IPS-NIHi11 (cell line): ENCODE data around the gene FOSB.
"Not testable (repeated sequence)": the region's sequence is repeated elsewhere in the genome, so short reads cannot be mapped to it uniquely, and the experiment has no call there.

Source experiments
- DNase-seq: peaks from one replicate; pipeline ENCODE4 v3.0.0; 2012; ENCODE audit warnings: mixed read lengths, low spot score

FOSB gene

GRCh38 chr19:45506246-45506988 lies 38.6 kb downstream of the FOSB start:
- peak; percentile 86 for DNase-seq

GRCh38 chr19:45506989-45507871 lies 39.4 kb downstream of the FOSB start, which contains the start of gene VASP:
VASP (plus strand) TSS chr19:45507479; CDS start chr19:45507772, 293 bp downstream.
- DNase-seq = peak; percentile 72

- DNase-seq = no peak
Measured at GRCh38 chr19:45507872-45508416, 40.1 kb downstream of the FOSB start.

- peak; percentile 63 for DNase-seq
Measured at GRCh38 chr19:45508417-45508860, 40.6 kb downstream of the FOSB start.

- DNase-seq = peak; percentile 84
Measured at GRCh38 chr19:45508861-45509691, 41.3 kb downstream of the FOSB start.

GRCh38 chr19:45509692-45510015 lies 41.9 kb downstream of the FOSB start:
- no peak for DNase-seq

DNA sequence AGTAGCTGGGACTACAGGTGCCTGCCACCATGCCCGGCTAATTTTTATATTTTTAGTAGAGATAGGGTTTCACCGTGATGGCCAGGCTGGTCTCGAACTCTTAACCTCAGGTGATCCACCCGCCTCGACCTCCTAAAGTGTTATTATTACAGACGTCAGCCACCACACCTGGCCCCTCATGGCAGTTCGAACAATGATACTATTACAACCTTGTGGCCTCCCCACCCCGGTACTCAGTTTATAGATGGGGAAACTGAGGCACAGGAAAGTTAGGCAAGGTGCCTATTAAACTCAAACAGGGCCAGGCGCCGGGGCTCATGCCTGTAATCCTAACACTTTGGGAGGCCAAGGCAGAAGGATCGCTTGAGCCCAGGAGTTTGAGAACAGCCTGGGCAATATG lies 42.6 kb downstream of the FOSB start:
- DNase-seq = not testable (repeated sequence)

- DNase-seq = no peak
Measured at GRCh38 chr19:45511074-45511473, 43.3 kb downstream of the FOSB start.

DNA sequence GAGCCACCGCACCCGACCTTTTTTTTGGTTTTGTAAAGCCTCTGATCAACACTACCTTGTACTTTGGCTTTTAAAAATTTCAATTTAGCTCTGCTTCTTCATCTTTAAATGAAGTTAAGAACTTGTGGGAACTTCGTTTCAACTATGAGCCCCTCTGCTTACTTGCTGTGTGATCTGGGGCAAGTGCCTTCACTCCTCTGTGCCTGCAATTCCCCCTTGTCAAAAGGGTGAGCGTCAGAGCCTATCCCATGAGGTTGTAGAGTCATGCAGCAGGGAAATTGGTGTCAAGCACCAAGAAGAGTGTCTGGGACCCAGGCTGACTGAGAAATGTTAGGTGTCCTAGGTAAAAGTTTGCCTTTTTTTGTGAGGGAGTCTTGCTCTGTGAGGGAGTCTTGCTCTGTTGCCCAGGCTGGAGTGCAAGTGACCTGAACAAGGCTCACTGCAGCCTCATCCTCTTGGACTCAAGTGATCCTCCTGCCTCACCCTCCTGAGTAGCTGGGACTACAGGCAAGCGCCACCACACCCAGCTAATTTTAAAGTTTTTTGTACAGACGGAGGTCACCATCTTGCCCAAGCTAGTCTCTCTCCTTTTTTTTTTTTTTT lies 45.2 kb downstream of the FOSB start:
- DNase-seq = no peak

GRCh38 chr19:45514376-45515051 lies 46.7 kb downstream of the FOSB start:
- peak; percentile 32 for DNase-seq

- DNase-seq = no peak
Measured at GRCh38 chr19:45515081-45515624, 47.4 kb downstream of the FOSB start.

- no peak for DNase-seq
Measured at GRCh38 chr19:45515807-45516401, 48.1 kb downstream of the FOSB start.

GRCh38 chr19:45517238-45517637 lies 49.4 kb downstream of the FOSB start:
- no peak for DNase-seq

GRCh38 chr19:45517641-45518468 lies 50.1 kb downstream of the FOSB start:
- DNase-seq = no peak

DNA sequence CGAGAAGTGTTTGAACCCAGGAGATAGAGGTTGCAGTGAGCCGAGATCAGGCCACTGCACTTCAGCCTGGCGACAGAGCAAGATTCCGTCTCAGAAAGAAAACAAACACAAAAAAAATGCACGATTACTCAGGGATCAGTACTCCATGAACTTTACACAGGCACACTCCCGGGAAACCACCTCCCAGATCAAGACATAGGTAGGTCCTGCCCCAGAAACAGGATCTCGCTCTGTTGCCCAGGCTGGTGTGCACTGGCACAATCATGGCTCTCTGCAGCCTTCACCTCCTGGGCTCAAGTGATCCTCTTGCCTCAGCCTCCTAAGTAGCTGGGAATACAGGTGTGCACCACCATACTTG lies 50.7 kb downstream of the FOSB start:
- DNase-seq = no peak

DNA sequence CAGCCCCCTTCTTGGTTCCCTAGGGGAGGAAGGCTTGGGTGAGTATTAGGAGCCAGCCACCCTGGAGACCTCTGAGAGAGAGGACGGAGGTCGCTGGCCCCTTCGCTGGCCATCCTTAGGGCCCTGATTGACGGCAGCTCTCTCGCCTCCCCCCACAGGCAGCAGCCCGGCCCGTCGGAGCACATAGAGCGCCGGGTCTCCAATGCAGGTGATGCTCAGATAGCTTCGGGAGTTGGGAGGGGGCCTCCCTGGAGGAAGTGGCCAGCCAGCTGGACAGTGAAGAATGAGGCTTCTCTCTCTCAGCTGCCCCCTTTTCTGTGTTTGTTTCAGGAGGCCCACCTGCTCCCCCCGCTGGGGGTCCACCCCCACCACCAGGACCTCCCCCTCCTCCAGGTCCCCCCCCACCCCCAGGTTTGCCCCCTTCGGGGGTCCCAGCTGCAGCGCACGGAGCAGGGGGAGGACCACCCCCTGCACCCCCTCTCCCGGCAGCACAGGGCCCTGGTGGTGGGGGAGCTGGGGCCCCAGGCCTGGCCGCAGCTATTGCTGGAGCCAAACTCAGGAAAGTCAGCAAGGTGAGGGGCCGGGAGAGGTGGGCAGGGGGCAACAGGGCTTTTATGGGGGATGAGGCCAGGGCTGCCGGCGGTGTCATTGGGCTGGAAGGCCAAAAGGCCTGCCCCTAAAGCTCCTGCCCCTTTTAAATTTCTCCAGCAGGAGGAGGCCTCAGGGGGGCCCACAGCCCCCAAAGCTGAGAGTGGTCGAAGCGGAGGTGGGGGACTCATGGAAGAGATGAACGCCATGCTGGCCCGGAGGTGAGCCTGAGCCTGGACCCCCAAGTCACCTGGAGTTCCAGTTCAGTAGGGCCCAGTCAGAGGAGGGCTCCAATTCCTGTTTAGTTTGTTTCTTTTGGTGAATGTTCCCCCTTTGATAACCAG lies 54.5 kb downstream of the FOSB start:
- DNase-seq = no peak

DNA sequence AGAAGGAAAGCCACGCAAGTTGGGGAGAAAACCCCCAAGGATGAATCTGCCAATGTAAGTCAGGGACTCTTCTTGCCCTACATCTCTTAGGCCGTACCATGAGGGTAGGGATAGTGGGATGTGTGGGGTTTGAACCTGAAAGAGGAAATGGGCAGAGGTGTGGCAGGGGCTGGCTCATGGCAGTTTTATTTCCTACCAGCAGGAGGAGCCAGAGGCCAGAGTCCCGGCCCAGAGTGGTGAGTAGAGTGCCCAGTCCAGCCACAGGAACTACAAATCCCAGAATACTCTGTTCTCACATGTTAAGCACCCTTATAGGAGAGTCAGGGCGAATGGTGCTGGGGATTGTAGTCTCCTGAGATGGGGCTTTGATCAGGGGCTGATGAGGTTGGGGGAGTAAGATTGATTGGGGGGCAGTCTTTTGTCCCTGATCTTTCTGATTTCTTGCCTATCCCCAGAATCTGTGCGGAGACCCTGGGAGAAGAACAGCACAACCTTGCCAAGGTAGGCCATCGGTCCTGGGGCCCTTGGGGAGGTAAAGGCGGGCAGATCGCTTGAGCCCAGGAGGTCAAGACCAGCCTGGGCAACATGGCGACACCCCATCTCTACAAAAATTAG lies 56.0 kb downstream of the FOSB start:
- DNase-seq = peak; percentile 88

DNA sequence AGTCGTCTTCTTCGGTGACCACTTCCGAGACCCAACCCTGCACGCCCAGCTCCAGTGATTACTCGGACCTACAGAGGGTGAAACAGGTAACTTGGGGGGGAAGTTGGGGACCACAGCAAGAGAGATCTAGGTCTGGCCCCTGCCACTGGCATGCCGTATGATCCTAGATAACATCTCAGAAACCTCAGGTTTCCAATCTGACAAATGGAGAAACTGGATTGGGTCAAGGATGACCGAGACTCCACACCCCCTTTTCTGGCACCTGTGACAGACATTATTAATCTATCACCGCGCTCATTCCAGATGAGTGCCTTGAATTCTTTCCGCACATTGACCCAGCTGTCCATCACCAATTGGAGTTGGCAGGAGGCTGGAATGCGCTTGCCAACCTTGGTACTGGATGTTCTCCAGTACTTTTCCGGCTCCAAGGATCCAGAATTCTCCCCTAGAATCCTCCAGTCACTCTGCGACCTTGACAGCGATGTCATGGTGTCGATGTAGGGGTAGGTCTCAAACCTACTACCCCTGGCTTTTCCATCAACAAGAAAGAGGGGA lies 56.9 kb downstream of the FOSB start:
- no peak for DNase-seq
